GM13976 (cell line): Measurements from ENCODE around the gene CDK14.

ENCODE experiments used
- DNase-seq: peaks from one replicate; pipeline ENCODE4 v3.0.0; 2012; ENCODE audit warnings: low spot score
- in situ Hi-C: fragments of 300-500 bp; cut with MboI; formaldehyde crosslinking; loops from one replicate; pipeline ENCODE4 v1.12.0; 2022; ENCODE audit warnings: low sequenced_read_pairs, mixed read lengths, inconsistent platforms; ENCODE audit not compliant: unreplicated experiment
- TF ChIP-seq, protein P1 (sequence below): IDR thresholded peaks from 2 replicates; pipeline ENCODE4 v1.5.1; 2012; ENCODE audit warnings: borderline replicate concordance, mild to moderate bottlenecking; ENCODE audit not compliant: insufficient read depth; ENCODE audit errors: extremely low read depth, missing control alignments, control extremely low read depth

The CDK14 gene

DNA sequence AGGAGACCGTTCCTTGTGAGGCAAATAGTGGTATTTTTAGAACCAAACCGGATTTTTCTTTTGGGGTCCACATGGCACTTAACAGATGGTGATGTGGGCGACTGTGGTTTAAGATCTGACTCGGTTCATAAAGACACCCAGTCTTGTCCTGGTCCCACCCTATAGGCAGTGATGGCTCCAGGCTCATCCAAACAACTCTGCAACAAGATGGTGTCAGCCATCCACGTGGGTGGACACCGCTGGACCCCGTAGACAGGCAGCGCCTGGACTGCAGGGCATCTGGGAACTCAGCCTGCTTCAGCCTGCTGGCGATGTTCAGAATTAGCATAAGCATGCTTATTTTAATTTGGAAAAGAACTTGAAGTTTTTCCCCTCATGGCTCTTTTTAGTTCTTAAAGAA, 409.7 kb downstream of the CDK14 start:
- DNase-seq: no peak
- in situ Hi-C loops: no loop called here
- TF ChIP-seq, protein P1, sequence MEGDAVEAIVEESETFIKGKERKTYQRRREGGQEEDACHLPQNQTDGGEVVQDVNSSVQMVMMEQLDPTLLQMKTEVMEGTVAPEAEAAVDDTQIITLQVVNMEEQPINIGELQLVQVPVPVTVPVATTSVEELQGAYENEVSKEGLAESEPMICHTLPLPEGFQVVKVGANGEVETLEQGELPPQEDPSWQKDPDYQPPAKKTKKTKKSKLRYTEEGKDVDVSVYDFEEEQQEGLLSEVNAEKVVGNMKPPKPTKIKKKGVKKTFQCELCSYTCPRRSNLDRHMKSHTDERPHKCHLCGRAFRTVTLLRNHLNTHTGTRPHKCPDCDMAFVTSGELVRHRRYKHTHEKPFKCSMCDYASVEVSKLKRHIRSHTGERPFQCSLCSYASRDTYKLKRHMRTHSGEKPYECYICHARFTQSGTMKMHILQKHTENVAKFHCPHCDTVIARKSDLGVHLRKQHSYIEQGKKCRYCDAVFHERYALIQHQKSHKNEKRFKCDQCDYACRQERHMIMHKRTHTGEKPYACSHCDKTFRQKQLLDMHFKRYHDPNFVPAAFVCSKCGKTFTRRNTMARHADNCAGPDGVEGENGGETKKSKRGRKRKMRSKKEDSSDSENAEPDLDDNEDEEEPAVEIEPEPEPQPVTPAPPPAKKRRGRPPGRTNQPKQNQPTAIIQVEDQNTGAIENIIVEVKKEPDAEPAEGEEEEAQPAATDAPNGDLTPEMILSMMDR: no peak

DNA sequence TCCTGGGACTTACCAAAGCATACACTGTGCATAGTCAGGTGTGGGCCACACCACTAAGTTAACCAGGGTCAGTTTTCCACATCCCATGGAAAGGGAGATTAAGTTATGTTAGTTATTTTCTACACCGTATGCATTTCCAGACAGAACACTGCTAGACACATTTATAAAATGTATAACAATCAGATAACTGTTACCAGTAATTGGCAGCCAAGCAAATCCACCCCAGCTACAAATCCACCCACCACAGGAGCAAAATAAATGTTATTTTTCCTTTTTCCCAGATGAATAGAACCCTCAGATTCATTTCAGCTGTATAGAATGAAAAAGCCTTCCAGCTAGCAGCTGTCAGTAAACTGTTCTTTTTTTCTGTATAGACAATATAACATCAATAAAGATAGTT, 411.2 kb downstream of the CDK14 start:
- TF ChIP-seq, protein P1: no peak
- DNase-seq: no peak
- in situ Hi-C loops: no loop called here

DNA sequence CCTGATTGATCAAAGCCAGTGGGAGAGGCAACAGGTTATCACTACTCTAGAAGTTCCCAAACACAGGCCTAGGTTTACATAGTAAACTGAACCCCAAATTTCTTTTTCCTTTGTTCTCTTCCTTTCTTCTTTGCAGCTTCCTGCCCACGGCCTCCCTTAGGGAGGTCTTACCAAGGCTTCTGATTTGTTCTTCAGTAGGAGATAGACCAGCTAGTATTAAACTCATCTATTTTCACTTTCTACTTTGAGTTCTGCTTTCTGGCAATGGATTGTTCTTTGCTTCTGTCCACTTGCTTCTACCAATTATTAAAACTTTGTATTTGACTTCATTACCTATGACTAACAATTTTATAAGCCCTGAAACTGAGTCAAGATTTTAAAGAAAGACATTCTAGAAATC, 417.0 kb downstream of the CDK14 start:
- in situ Hi-C loops: no loop called here
- no peak for DNase-seq
- TF ChIP-seq, protein P1: no peak

DNA sequence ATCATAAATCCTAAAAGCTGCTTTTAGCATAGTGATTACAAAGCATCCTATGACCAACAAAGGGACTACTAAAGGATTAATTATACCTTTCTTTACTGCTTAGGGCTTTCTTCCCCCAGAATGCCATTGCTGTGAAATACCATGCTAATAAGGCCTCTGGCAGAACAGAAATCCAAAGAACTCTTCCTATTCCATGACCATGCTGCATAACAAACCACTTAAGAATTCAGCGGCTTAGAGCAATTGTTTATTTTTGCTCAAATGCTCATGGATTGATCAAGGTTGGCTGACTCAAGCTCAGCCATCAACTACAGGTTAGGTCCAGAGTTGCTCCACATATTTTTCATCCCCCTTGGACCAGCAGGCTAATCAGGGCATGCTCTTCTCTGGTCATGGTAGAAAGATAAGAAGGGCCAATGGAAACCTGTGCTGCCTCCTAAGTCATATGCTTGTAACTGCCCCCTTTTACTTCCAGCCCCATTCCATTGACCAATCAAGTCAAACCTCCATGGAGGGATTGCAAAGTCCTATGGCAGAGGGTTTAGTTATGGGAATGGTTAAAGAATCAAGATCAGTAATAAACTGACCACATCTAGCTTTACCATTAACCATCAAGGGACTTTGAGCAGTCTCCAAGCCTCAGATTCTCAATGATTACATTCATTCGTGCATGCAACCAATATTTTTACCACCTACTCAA, 423.7 kb downstream of the CDK14 start:
- DNase-seq: no peak
- in situ Hi-C loops: no loop called here
- TF ChIP-seq, protein P1: no peak

DNA sequence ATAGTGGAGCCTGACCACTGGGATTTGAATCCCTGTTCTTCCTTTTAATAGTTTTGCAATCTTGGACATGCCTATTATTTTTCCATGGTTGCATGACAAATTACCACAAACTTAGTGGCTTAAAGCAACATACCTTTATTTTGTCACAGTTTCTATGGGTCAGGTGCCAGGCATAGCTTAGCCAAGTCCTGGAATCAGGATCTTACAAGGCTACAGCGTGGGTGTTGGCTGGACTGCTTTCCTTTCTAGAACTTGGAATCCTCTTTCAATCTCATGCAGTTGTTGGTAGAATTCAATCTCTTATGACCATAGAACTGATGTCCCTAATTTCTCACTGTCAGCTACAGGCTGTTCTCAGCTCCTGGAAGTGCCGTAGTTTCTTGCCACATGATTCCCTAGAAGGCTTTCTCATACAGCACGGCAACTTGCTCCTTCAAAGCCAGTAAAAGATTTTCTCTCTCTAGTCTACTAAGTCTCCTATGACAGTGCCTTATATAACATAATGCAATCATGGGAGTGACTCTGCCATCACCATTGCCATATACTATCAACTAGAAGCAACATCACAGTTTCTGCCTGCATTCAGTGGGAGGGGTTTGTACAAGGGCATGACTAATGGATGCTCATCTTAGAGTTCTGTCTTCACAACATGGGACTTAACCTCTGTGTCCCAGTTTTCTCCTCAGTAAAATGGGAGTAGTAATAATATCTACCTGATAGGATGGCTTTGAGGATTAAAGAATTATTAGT, 424.7 kb downstream of the CDK14 start:
- in situ Hi-C loops: no loop called here
- TF ChIP-seq, protein P1: no peak
- DNase-seq: no peak

DNA sequence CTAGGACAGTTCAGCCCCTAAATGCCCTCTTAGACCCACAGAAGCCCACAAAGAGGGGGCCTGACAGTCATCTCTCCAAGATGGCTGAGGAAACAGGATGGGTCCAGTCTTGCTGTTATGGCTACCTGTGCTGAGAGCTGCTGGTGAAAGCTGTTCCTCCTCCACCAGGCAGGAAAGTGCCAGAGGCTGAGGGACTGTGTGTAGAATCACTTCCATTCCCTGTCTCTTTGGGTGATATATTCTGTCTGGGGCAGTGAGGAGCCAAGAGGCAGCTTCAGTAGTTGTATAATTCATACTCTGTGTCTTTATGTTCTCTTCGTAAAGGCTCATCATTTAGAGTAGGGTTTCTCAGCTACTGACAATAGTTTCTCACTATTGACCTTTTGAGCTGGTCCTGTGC, 425.8 kb downstream of the CDK14 start:
- DNase-seq: no peak
- in situ Hi-C loops: no loop called here
- TF ChIP-seq, protein P1: no peak
